Iris pigment epithelial cell (primary cell): ENCODE measurements around the gene GPX8.

Experiments used
- DNase-seq: peaks from one replicate; pipeline ENCODE4 v3.0.0-alpha.2; 2011; ENCODE audit warnings: low read depth

Gene GPX8

GRCh38 chr5:55172937-55173686 lies 13.1 kb downstream of the GPX8 start, which contains the start of gene CDC20B:
Gene CDC20B, minus strand, starts transcription at chr5:55173177. Its CDS starts 177 bp downstream, at chr5:55173000.
- DNase-seq: peak; percentile 77

GRCh38 chr5:55173687-55174230 lies 13.8 kb downstream of the GPX8 start:
- DNase-seq: no peak

- no peak for DNase-seq
Observed at GRCh38 chr5:55175781-55176175, 15.8 kb downstream of the GPX8 start.

GRCh38 chr5:55176176-55176818 lies 16.3 kb downstream of the GPX8 start:
- DNase-seq: peak; percentile 15

GRCh38 chr5:55177078-55177477 lies 17.1 kb downstream of the GPX8 start:
- no peak for DNase-seq

GRCh38 chr5:55180016-55180415 lies 20.0 kb downstream of the GPX8 start:
- DNase-seq: no peak

GRCh38 chr5:55187370-55187769 lies 27.4 kb downstream of the GPX8 start:
- peak; percentile 16 for DNase-seq

GRCh38 chr5:55188656-55189540 lies 28.9 kb downstream of the GPX8 start:
- no peak for DNase-seq

GRCh38 chr5:55191165-55191564 lies 31.2 kb downstream of the GPX8 start:
- DNase-seq: peak; percentile 36

GRCh38 chr5:55205001-55205400 lies 45.0 kb downstream of the GPX8 start:
- DNase-seq: no peak

GRCh38 chr5:55211184-55211874 lies 51.4 kb downstream of the GPX8 start:
- DNase-seq: no peak
